Fibroblast of lung (primary cell): ENCODE data around the gene OR1Q1. TPM values are rescaled to one million over a fixed set of nuclear protein-coding genes. Genes with fewer than 3 reads are reported as not detected.

Source experiments
- DNase-seq, 2 donors: peaks; one replicate each; pipeline versions ENCODE4 v3.0.0 to v3.0.0-alpha.2; 2010; ENCODE audit warnings: low read depth in 2 of 2
- H2AFZ ChIP-seq: 2 replicates; pipeline ENCODE4 v1.5.1; 2012; ENCODE audit warnings: low read length, control low read depth, inconsistent platforms
- H3K27ac ChIP-seq: 2 replicates; pipeline ENCODE4 v1.5.1; 2011; ENCODE audit warnings: low read length, control low read depth; ENCODE audit not compliant: insufficient read depth
- H3K27me3 ChIP-seq: 2 replicates; pipeline ENCODE4 v1.5.1; 2011; ENCODE audit warnings: mild to moderate bottlenecking, low read length; ENCODE audit not compliant: control insufficient read depth, insufficient read depth
- H3K36me3 ChIP-seq: 2 replicates; pipeline ENCODE4 v1.5.1; 2011; ENCODE audit warnings: low read length; ENCODE audit not compliant: control insufficient read depth, insufficient read depth
- H3K4me1 ChIP-seq: 2 replicates; pipeline ENCODE4 v1.5.1; 2011; ENCODE audit warnings: low read length; ENCODE audit not compliant: control insufficient read depth, insufficient read depth; ENCODE audit errors: extremely low read depth
- H3K4me2 ChIP-seq: 2 replicates; pipeline ENCODE4 v1.5.1; 2011; ENCODE audit warnings: low read length, control low read depth; ENCODE audit not compliant: insufficient read depth; ENCODE audit errors: extremely low read depth
- H3K4me3 ChIP-seq, 4 experiments: fragments of 200-600 bp in 1 of 4; sonication (generic) in 1 of 4; replicated peaks in 1 of 4; 2 replicates each; pipeline ENCODE4 v1.5.1; 2011 to 2016; ENCODE audit warnings: low read length in 4 of 4, low read depth in 3 of 4, mild to moderate bottlenecking in 3 of 4, control low read depth in 2 of 4, inconsistent platforms in 1 of 4, mixed read lengths in 1 of 4; ENCODE audit not compliant: insufficient read depth in 1 of 4; ENCODE audit errors: control extremely low read depth in 1 of 4
- H3K79me2 ChIP-seq: 2 replicates; pipeline ENCODE4 v1.5.1; 2012; ENCODE audit warnings: mild to moderate bottlenecking, low read length, inconsistent platforms; ENCODE audit not compliant: control insufficient read depth, insufficient read depth
- H3K9ac ChIP-seq: 2 replicates; pipeline ENCODE4 v1.5.1; 2011; ENCODE audit warnings: mild to moderate bottlenecking, low read length, control low read depth; ENCODE audit not compliant: insufficient read depth
- H3K9me3 ChIP-seq: 2 replicates; pipeline ENCODE4 v1.5.1; 2012; ENCODE audit warnings: low read depth, low read length; ENCODE audit not compliant: control insufficient read depth, insufficient read depth
- H4K20me1 ChIP-seq: 2 replicates; pipeline ENCODE4 v1.5.1; 2011; ENCODE audit warnings: low read length; ENCODE audit not compliant: control insufficient read depth, insufficient read depth; ENCODE audit errors: extremely low read depth
- EZH2 ChIP-seq: IDR thresholded peaks from 2 replicates; pipeline ENCODE4 v1.5.1; 2012; ENCODE audit warnings: low read length, control low read depth, mild to moderate bottlenecking; ENCODE audit errors: missing control alignments
- polyA plus RNA-seq, 2 donors: library from polyadenylated mRNA; depleted of rRNA in 1 of 2; stranded (reverse) in 1 of 2; unstranded in 1 of 2; fragments of >200 nt; gene quantifications; 2 replicates each; pipeline ENCODE4 v1.2.1, GENCODE V29; 2011 to 2012; ENCODE audit warnings: missing spikeins in 1 of 2
- total RNA-seq: library from RNA; depleted of rRNA; stranded (reverse); fragments of >200 nt; gene quantifications from 2 replicates; pipeline ENCODE4 v1.2.1, GENCODE V29; 2014
- TF ChIP-seq, protein P1 (sequence below), 2 donors: IDR thresholded peaks in 1 of 2; conservative IDR thresholded peaks in 1 of 2; 1 replicate in 1 of 2; 2 replicates in 1 of 2; pipeline ENCODE4 v1.5.1; 2011 to 2012; ENCODE audit warnings: low read length in 2 of 2, control low read depth in 1 of 2, inconsistent platforms in 1 of 2, low read depth in 1 of 2, mild to moderate bottlenecking in 1 of 2

OR1Q1 gene
- total and polyA plus RNA-seq, 2 donors (not counting 1 experiment from before 2014, with no cell fraction given): 0.14 TPM; not detected in 1

DNA sequence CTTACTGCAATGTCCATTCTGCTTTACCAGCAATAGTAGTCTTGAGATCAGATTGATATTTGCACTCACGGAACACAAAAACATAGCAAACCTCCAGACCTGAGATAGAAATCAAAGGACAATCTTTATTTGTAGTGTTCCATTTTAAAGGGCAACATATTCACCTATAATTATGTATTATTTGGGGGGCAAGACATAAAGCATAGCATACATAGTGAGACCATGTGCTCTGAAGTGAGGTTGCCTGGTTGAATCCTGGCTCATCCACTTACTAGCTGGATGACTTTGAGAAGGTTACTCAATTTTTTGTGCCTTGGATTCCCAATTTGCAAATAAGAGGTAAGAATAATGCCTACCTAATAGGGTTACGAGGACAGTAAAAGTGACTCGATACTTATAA lies 43.0 kb downstream of the OR1Q1 start, which contains the start of gene OR1B1:
Gene OR1B1, minus strand, starts transcription at position 101 of the 400 bp plus-strand sequence.
- Histone ChIP-seq H3K36me3 (no peaks in the 10 kb centered on the region), H3K79me2 (no peaks in the 10 kb centered on the region), H3K4me3 (no peak within 1 kb of the TSS), H4K20me1 (no peaks in the 10 kb centered on the region), H3K4me2 (no peak within 1 kb of the TSS), H3K9ac (no peak within 1 kb of the TSS), H3K4me1 (no peaks in the 10 kb centered on the region), H3K27ac (no peak within 1 kb of the TSS), H2AFZ (no peak within 1 kb of the TSS), H3K9me3 (no peaks in the 10 kb centered on the region), H3K27me3 (no peaks in the 10 kb centered on the region)
- TF ChIP-seq EZH2: no peak
- TF ChIP-seq, protein P1, sequence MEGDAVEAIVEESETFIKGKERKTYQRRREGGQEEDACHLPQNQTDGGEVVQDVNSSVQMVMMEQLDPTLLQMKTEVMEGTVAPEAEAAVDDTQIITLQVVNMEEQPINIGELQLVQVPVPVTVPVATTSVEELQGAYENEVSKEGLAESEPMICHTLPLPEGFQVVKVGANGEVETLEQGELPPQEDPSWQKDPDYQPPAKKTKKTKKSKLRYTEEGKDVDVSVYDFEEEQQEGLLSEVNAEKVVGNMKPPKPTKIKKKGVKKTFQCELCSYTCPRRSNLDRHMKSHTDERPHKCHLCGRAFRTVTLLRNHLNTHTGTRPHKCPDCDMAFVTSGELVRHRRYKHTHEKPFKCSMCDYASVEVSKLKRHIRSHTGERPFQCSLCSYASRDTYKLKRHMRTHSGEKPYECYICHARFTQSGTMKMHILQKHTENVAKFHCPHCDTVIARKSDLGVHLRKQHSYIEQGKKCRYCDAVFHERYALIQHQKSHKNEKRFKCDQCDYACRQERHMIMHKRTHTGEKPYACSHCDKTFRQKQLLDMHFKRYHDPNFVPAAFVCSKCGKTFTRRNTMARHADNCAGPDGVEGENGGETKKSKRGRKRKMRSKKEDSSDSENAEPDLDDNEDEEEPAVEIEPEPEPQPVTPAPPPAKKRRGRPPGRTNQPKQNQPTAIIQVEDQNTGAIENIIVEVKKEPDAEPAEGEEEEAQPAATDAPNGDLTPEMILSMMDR (conservative IDR thresholded peaks at IDR 0.05 in 1 of 2, IDR thresholded peaks at IDR 0.05 in 1 of 2; ENCODE audit: low read depth in 1 of 2, low read length in 2 of 2): no peak
- no peak for DNase-seq

DNA sequence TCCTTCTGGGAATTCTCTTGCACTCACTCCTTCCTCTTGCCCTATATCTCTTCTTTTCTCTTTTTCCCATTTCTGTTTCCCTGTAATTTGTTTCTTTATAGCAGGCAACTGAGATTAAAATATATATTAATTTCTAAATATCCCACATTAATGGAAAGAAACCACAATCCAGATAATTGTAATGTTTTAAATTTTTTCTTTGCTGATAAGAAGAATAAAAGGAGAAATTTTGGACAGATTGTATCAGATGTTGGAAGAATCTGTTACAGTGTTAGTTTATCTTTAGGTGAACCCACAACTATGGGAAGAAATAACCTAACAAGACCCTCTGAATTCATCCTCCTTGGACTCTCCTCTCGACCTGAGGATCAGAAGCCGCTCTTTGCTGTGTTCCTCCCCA lies 46.9 kb downstream of the OR1Q1 start, which contains the start of gene OR1L1:
Gene OR1L1, plus strand, starts transcription at position 301 of the 400 bp plus-strand sequence. Its CDS starts 0 bp downstream, at position 301.
- TF ChIP-seq, protein P1 (conservative IDR thresholded peaks at IDR 0.05 in 1 of 2, IDR thresholded peaks at IDR 0.05 in 1 of 2; ENCODE audit: low read depth in 1 of 2, low read length in 2 of 2): no peak
- TF ChIP-seq EZH2: no peak
- Histone ChIP-seq H3K9me3 (no peaks in the 10 kb centered on the region), H3K4me2 (no peak within 1 kb of the TSS), H3K79me2 (no peaks in the 10 kb centered on the region), H3K27me3 (no peaks in the 10 kb centered on the region), H2AFZ (no peak within 1 kb of the TSS), H3K9ac (no peak within 1 kb of the TSS), H3K36me3 (no peaks in the 10 kb centered on the region), H3K4me1 (no peaks in the 10 kb centered on the region), H3K4me3 (no peak within 1 kb of the TSS), H3K27ac (no peak within 1 kb of the TSS), H4K20me1 (no peaks in the 10 kb centered on the region)
- no peak for DNase-seq

Other genes starting within 250 kb of the OR1Q1 start
- gene PTGS1, start 243.7 kb upstream of the OR1Q1 start, total RNA-seq: 8.0 and 13.4 TPM in 2 replicates
- gene PTGS1, start 243.7 kb upstream of the OR1Q1 start, polyA plus RNA-seq: 52.9 and 86.5 TPM in 2 replicates
- not detected in 2 replicates for gene OR1J1, start 136.8 kb upstream of the OR1Q1 start, total RNA-seq
- not detected in 2 replicates for gene OR1J1, start 136.8 kb upstream of the OR1Q1 start, polyA plus RNA-seq
- 0.26 and 0.33 TPM in 2 replicates for gene OR1J2, start 103.9 kb upstream of the OR1Q1 start, total RNA-seq
- gene OR1J2, start 103.9 kb upstream of the OR1Q1 start, polyA plus RNA-seq: 0.19 and 0.23 TPM in 2 replicates
- gene OR1J4, start 95.6 kb upstream of the OR1Q1 start, total RNA-seq: not detected in 2 replicates
- 0.34 and 0.49 TPM in 2 replicates for gene OR1J4, start 95.6 kb upstream of the OR1Q1 start, polyA plus RNA-seq
- not detected in 2 replicates for gene OR1N1, start 87.4 kb upstream of the OR1Q1 start, total RNA-seq
- gene OR1N1, start 87.4 kb upstream of the OR1Q1 start, polyA plus RNA-seq: not detected in 2 replicates
- not detected in 2 replicates for gene OR1N2, start 61.6 kb upstream of the OR1Q1 start, total RNA-seq
- gene OR1N2, start 61.6 kb upstream of the OR1Q1 start, polyA plus RNA-seq: not detected in 2 replicates
- not detected in 2 replicates for gene OR1L8, start 31.4 kb upstream of the OR1Q1 start, total RNA-seq
- gene OR1L8, start 31.4 kb upstream of the OR1Q1 start, polyA plus RNA-seq: 0.07 TPM in 1 of 2 replicates, not detected in the other
- gene OR1B1, start 42.9 kb downstream of the OR1Q1 start, total RNA-seq: not detected in 2 replicates
- gene OR1B1, start 42.9 kb downstream of the OR1Q1 start, polyA plus RNA-seq: not detected in 2 replicates
- not detected in 2 replicates for gene OR1L1, start 47.0 kb downstream of the OR1Q1 start, total RNA-seq
- not detected in 2 replicates for gene OR1L1, start 47.0 kb downstream of the OR1Q1 start, polyA plus RNA-seq
- gene OR1L3, start 60.4 kb downstream of the OR1Q1 start, total RNA-seq: not detected in 2 replicates
- not detected in 2 replicates for gene OR1L3, start 60.4 kb downstream of the OR1Q1 start, polyA plus RNA-seq
- not detected in 2 replicates for gene OR1L4, start 109.3 kb downstream of the OR1Q1 start, total RNA-seq
- gene OR1L4, start 109.3 kb downstream of the OR1Q1 start, polyA plus RNA-seq: not detected in 2 replicates
- not detected in 2 replicates for gene OR1L6, start 127.6 kb downstream of the OR1Q1 start, total RNA-seq
- gene OR1L6, start 127.6 kb downstream of the OR1Q1 start, polyA plus RNA-seq: not detected in 2 replicates
- not detected in 2 replicates for gene OR5C1, start 174.2 kb downstream of the OR1Q1 start, total RNA-seq
- gene OR5C1, start 174.2 kb downstream of the OR1Q1 start, polyA plus RNA-seq: not detected in 2 replicates
- gene OR1K1, start 185.4 kb downstream of the OR1Q1 start, total RNA-seq: not detected in 2 replicates
- not detected in 2 replicates for gene OR1K1, start 185.4 kb downstream of the OR1Q1 start, polyA plus RNA-seq
- 39.5 and 40.8 TPM in 2 replicates for gene PDCL, start 213.8 kb downstream of the OR1Q1 start, total RNA-seq
- gene PDCL, start 213.8 kb downstream of the OR1Q1 start, polyA plus RNA-seq: 16.5 and 19.8 TPM in 2 replicates